GM21723 (cell line): ENCODE results near the gene CFAP77.
"Not testable (repeated sequence)": the region's sequence is repeated elsewhere in the genome, so short reads cannot be mapped to it uniquely, and the experiment has no call there.

Experiments
- ATAC-seq: cut with Tn5 transposase; IDR thresholded peaks from one replicate; pipeline ENCODE4 v1.9.1; 2021; ENCODE audit warnings: mild to moderate bottlenecking, moderate library complexity; ENCODE audit not compliant: unreplicated experiment

The CFAP77 gene

DNA sequence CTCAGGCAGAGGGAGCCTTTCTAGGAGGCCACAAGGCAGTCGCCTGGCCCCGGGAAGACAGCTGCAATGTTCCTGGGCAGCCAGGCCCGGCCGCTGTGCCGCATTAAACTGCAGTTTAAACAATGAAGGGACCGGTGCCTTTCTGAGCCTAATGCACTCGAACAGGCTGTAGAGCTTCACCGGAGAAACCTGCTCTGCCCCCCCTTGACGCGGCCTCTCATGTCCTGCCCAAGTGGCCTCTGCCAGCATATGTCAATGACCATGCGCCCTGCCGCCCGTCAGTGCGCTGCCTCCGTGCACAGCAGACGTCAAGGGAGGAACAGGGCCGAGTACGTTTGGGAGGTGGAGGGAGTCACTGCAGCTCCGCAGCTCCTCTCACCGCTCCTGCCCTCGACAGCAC lies 133.9 kb downstream of the CFAP77 start:
- no peak for ATAC-seq

DNA sequence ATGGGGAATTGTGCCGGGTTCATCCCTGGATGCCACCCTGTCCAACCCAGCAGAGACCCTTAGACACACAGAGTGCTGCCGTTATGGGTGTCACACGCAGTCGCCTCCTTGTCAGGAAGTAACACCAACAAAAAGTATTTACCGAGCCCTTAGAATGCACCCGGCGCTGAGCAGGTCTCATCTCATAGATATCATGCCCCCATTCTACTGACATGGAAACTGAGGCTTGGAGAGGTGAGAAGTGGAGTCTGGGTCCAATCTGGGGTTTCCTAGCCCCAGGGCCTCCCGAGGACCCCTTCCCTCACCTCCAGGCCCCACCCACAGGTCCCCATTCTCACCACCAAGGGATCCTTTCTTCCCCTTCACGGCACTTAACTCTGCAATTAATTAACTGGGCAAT lies 135.6 kb downstream of the CFAP77 start:
- no peak for ATAC-seq

GRCh38 chr9:132546148-132547051 lies 136.4 kb downstream of the CFAP77 start:
- no peak for ATAC-seq

GRCh38 chr9:132547052-132547431 lies 137.0 kb downstream of the CFAP77 start:
- ATAC-seq, result no peak

GRCh38 chr9:132547436-132547835 lies 137.4 kb downstream of the CFAP77 start:
- ATAC-seq, result no peak

DNA sequence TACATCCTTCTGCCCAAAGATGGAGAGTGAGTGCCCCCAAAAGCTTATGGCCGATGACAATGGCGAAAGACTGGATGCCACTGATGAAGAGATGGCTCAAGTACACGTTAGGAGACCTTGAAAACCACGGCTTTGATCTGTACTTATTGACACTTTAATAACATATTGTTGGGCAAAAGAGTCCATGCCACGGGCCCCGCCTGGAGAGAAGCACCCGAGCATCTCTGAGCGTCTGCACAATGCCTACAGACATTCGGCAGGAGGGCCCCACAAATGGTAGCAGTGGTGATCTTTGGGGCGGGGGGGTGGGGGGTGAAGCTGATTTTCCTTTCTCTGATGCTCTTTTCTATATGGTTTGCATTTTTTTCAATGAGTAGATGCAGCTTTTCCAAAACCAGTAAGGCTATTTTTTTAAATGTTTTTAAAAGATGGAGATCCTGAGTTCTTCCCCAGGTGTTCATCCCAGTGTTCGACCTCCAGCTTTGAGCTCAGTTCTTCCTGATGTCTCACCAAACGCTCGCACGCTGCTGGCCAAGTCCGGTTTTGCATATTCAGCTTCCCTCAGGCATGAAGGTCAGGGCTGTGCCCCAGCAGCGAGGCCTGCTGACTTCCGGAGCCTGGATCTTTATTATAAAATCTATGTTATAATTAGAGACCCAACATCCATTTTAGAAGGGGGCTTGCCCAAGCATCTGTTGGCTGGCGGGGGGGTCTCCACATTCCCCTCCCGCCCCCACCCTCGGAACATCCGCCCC lies 138.1 kb downstream of the CFAP77 start:
- no peak for ATAC-seq

- no peak for ATAC-seq
Measured at GRCh38 chr9:132548751-132549640, 139.0 kb downstream of the CFAP77 start.

GRCh38 chr9:132551556-132551955 lies 141.5 kb downstream of the CFAP77 start:
- ATAC-seq, result no peak

DNA sequence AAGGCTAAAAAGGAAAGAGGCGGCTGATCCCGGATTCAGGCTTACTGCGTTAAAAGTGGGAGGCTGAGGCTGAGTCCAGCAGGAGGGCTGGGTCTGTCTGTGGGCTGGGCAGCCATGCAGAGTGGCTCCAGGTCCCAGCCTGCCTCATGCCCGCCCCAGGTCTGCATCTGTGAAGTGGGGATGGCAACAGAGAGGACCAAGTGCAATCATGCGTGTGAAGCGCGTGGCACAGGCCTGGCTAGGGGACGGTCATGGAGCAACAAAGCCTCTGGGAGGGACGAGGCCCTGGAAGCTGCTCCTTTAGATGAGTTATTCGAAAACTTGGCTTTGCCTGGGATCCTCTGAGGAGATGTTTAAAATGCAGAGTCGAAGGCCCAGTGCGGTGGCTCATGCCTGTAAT lies 142.0 kb downstream of the CFAP77 start:
- no peak for ATAC-seq

DNA sequence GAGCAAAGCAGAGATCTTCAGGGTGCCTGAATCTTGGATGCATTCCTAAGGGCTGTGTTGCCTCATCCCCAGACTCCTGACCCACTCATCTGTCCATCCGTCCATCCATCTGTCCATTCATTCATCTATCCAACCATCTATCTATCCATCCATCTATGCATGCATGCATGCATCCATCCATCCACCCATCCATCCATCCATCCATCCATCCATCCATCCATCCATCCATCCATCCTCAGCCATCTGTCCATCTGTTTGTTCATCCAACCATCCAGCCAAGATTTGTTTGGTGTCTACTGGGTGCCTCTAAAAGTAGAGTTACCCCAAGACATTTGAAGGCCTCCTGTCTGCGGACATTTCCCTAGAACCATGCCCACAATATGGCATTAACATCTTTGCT lies 144.7 kb downstream of the CFAP77 start:
- no peak for ATAC-seq

DNA sequence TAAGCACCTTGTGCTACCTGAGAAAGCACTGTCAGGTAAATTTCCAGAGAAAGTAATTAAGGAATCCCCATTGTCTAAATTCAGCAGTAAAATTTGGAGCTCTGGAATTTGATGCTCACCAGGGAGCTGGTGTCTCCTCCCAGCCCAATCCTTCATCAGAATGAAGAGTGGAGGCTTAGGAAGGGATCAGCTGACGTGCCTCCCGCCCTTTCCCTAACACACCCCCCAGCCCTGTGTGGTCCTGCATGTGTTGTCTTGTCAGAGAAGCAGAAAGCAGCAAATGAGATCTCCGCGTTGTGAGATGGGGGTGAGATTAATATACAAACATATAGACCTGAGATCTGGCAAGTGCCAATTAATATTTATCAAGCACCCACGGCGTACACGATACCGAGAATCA lies 145.5 kb downstream of the CFAP77 start:
- no peak for ATAC-seq

GRCh38 chr9:132556235-132556634 lies 146.2 kb downstream of the CFAP77 start:
- no peak for ATAC-seq

DNA sequence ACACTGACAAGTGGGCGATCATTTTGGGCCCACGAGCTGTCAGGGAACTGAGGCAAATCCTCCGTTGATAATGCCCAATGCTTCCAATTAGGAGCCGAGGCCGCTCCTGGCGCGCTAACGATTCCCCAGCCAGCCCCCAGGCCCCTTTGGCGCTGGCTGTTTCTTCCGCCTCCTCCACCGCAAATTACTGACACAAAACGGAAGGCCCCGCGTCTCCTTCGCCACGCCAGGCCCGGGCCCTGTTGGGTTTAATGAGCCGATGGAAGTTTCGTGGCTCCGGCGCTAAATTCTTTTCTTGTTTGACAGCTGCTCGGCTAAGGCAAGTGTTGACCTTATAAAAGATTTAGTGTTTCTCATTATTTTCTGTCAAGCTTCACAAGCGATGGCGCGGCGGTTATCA lies 146.7 kb downstream of the CFAP77 start:
- ATAC-seq, result no peak

- ATAC-seq, result no peak
Measured at GRCh38 chr9:132557159-132557558, 147.1 kb downstream of the CFAP77 start.

GRCh38 chr9:132559711-132560110 lies 149.7 kb downstream of the CFAP77 start:
- ATAC-seq, result no peak

DNA sequence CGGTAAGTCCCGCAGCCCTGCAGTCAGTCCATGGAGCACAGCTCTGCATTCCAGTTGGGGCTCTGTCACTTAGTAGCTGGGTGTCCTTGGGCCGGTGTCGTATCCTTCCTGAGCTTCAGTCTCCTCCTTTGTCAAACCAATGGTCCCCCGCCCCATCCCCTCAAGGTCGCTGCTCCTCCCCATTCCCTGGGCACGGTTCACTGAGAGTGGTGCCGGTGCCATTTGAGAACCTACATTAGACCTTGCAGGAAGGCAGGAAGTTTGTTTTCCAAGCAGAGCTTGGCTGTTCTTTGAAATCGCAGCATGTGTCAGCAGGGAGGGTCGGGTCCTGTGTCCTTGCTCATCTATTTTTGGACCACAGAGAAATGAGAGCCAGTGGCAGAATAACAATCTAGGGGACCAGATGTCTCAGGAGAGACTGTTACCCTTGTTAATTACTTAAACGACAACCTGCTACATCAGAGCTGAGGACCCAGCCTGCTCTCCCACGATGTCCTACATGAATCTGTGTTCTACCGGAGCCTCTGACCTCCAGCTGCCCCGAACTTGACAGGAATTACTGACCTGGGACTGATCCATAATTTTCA lies 150.7 kb downstream of the CFAP77 start:
- ATAC-seq, result no peak

- ATAC-seq, result no peak
Measured at GRCh38 chr9:132562306-132562573, 152.2 kb downstream of the CFAP77 start.

GRCh38 chr9:132564526-132564925 lies 154.5 kb downstream of the CFAP77 start:
- ATAC-seq, result no peak

- not testable (repeated sequence) for ATAC-seq
Measured at GRCh38 chr9:132568787-132569186, 158.8 kb downstream of the CFAP77 start.

GRCh38 chr9:132571806-132572600 lies 162.0 kb downstream of the CFAP77 start:
- ATAC-seq, result no peak
